Mesodermal cell (in vitro differentiated cells): ENCODE data around the gene TIMM10.

ENCODE experiments used
- H3K27ac ChIP-seq: 2 replicates; pipeline ENCODE4 v1.7.0; 2013; ENCODE audit warnings: mild to moderate bottlenecking, low read depth, low read length, moderate library complexity; ENCODE audit not compliant: severe bottlenecking
- H3K36me3 ChIP-seq: 2 replicates; pipeline ENCODE4 v1.7.1; 2013; ENCODE audit warnings: mild to moderate bottlenecking, low read length, moderate library complexity; ENCODE audit not compliant: control insufficient read depth, insufficient read depth
- H3K4me1 ChIP-seq: one replicate; pipeline ENCODE4 v1.7.1; 2013; ENCODE audit warnings: mild to moderate bottlenecking, low read length; ENCODE audit not compliant: insufficient read depth, control insufficient read depth, poor library complexity, severe bottlenecking
- H3K4me3 ChIP-seq: 2 replicates; pipeline ENCODE4 v1.7.0; 2013; ENCODE audit warnings: low read length, control low read depth, mild to moderate bottlenecking; ENCODE audit not compliant: insufficient read depth, poor library complexity, severe bottlenecking; ENCODE audit errors: extremely low read depth
- H3K9me3 ChIP-seq: 2 replicates; pipeline ENCODE4 v1.7.1; 2013; ENCODE audit warnings: mild to moderate bottlenecking, low read length, moderate library complexity; ENCODE audit not compliant: control insufficient read depth
- WGBS, 2 experiments: methylation state at CpG; one replicate each; pipeline ENCODE4 v1.1.5; 2013; ENCODE audit warnings: missing lambda C conversion rate in 2 of 2; ENCODE audit not compliant: insufficient coverage in 2 of 2; 5-methylcytosine and 5-hydroxymethylcytosine counted together

TIMM10 gene

GRCh38 chr11:57556041-57556440 is 25.5 kb upstream of the TIMM10 start:
- 89% methylated on average over 8 of the region's 8 CpGs for WGBS, 2 experiments
- Histone ChIP-seq H3K27ac (no peak overlapping the region), H3K4me1 (peaks cover 11% of the 10 kb centered on the region), H3K9me3 (no peaks in the 10 kb centered on the region), H3K36me3 (peaks cover 29% of the 10 kb centered on the region), H3K4me3 (no peak overlapping the region)

- no peak overlapping the region for H3K27ac ChIP-seq
- peaks cover 11% of the 10 kb centered on the region for H3K4me1 ChIP-seq
- H3K9me3 ChIP-seq: no peaks in the 10 kb centered on the region
- H3K4me3 ChIP-seq: no peak overlapping the region
- H3K36me3 ChIP-seq: peaks cover 29% of the 10 kb centered on the region
- 89 to 100% methylated on average over 1 to 2 of the region's 2 CpGs for whole genome bisulfite sequencing, 2 experiments
These were observed 24.8 kb upstream of the TIMM10 start for GRCh38 chr11:57555393-57555792.

- Histone ChIP-seq H3K4me3 (no peak overlapping the region), H3K27ac (peak overlapping the region; percentile 31), H3K36me3 (peaks cover 16% of the 10 kb centered on the region), H3K4me1 (peaks cover 11% of the 10 kb centered on the region), H3K9me3 (no peaks in the 10 kb centered on the region)
- 90% methylated on average over 3 to 5 of the region's 5 CpGs for WGBS, 2 experiments
These were observed 21.9 kb upstream of the TIMM10 start for GRCh38 chr11:57552479-57552878.

- peaks cover 14% of the 10 kb centered on the region for H3K36me3 ChIP-seq
- 98 to 100% methylated on average over 3 to 4 of the region's 4 CpGs for WGBS, 2 experiments
- no peak overlapping the region for H3K27ac ChIP-seq
- H3K4me1 ChIP-seq: peaks cover 15% of the 10 kb centered on the region
- no peaks in the 10 kb centered on the region for H3K9me3 ChIP-seq
- H3K4me3 ChIP-seq: no peak overlapping the region
These were observed 21.4 kb upstream of the TIMM10 start for GRCh38 chr11:57551941-57552340.

- peaks cover 11% of the 10 kb centered on the region for H3K36me3 ChIP-seq
- no peak overlapping the region for H3K4me3 ChIP-seq
- no peak overlapping the region for H3K27ac ChIP-seq
- H3K4me1 ChIP-seq: peaks cover 18% of the 10 kb centered on the region
- no peaks in the 10 kb centered on the region for H3K9me3 ChIP-seq
- WGBS, 2 experiments: 80 to 90% methylated on average over 7 of the region's 8 CpGs
These were observed 19.4 kb upstream of the TIMM10 start for GRCh38 chr11:57549983-57550382.

GRCh38 chr11:57547854-57548377 is 17.4 kb upstream of the TIMM10 start:
- Histone ChIP-seq H3K27ac (no peak overlapping the region), H3K4me1 (peaks cover 16% of the 10 kb centered on the region), H3K4me3 (no peak overlapping the region), H3K9me3 (no peaks in the 10 kb centered on the region), H3K36me3 (peaks cover 3% of the 10 kb centered on the region)
- whole genome bisulfite sequencing, 2 experiments: 92 to 94% methylated on average over 4 to 6 of the region's 6 CpGs

GRCh38 chr11:57546869-57547475 is 16.4 kb upstream of the TIMM10 start:
- Histone ChIP-seq H3K4me3 (no peak overlapping the region), H3K4me1 (peaks cover 9% of the 10 kb centered on the region), H3K9me3 (no peaks in the 10 kb centered on the region), H3K36me3 (peaks cover 3% of the 10 kb centered on the region), H3K27ac (no peak overlapping the region)
- 53 to 57% methylated on average over 4 to 5 of the region's 5 CpGs for WGBS, 2 experiments

GRCh38 chr11:57546451-57546850 is 15.9 kb upstream of the TIMM10 start:
- Histone ChIP-seq H3K27ac (no peak overlapping the region), H3K9me3 (no peaks in the 10 kb centered on the region), H3K4me3 (no peak overlapping the region), H3K4me1 (peaks cover 6% of the 10 kb centered on the region), H3K36me3 (peaks cover 3% of the 10 kb centered on the region)
- 93 to 96% methylated on average over 4 to 6 of the region's 7 CpGs for WGBS, 2 experiments

GRCh38 chr11:57545883-57546282 is 15.3 kb upstream of the TIMM10 start:
- Histone ChIP-seq H3K36me3 (peaks cover 3% of the 10 kb centered on the region), H3K27ac (no peak overlapping the region), H3K4me1 (peaks cover 6% of the 10 kb centered on the region), H3K4me3 (no peak overlapping the region), H3K9me3 (no peaks in the 10 kb centered on the region)
- 89 to 96% methylated on average over 6 to 8 of the region's 13 CpGs for WGBS, 2 experiments

- peaks cover 2% of the 10 kb centered on the region for H3K36me3 ChIP-seq
- no peaks in the 10 kb centered on the region for H3K9me3 ChIP-seq
- H3K4me1 ChIP-seq: peaks cover 6% of the 10 kb centered on the region
- no peak overlapping the region for H3K4me3 ChIP-seq
- H3K27ac ChIP-seq: no peak overlapping the region
- 93 to 95% methylated on average over 4 to 6 of the region's 6 CpGs for WGBS, 2 experiments
These were observed 14.0 kb upstream of the TIMM10 start for GRCh38 chr11:57544566-57544965.

- no peaks in the 10 kb centered on the region for H3K9me3 ChIP-seq
- 73 to 79% methylated on average over 6 of the region's 6 CpGs for WGBS, 2 experiments
- no peak overlapping the region for H3K27ac ChIP-seq
- H3K4me3 ChIP-seq: no peak overlapping the region
- H3K36me3 ChIP-seq: no peaks in the 10 kb centered on the region
- H3K4me1 ChIP-seq: peaks cover 7% of the 10 kb centered on the region
These were observed 13.0 kb upstream of the TIMM10 start for GRCh38 chr11:57543593-57543992.
